ENCODE measurements around the gene DOK7.

DNA sequence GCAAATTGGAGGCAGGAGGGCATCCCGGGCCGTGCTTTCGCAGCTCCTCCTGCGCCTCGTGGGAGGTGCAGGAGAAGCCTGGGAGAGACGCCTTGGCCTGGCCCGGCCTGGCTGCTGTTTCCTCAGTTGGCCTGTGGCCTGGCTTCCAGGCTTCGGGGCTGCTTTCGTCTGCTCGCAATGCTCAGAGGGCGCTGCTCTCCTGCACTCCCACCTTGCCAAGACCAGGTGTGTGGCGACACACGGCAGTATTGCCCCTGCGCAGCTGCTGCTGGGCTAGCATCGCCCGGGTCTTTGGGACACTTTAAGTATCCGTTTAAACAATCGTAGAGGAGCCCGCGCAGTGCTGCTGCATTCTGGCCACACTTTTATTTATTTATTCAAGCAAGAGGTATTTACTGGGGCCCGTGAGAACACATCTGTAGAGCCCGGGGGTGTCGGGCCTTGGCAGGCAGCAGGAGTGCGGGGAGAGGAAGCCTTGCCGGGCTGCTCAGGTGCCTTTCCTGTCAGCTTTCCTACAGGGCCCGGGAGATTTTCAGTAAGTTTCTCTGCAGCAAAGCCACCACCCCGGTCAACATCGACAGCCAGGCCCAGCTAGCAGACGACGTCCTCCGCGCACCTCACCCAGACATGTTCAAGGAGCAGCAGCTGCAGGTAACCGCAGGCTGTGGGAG, 47.5 kb upstream of the DOK7 start:
- TF ChIP-seq, protein P1, sequence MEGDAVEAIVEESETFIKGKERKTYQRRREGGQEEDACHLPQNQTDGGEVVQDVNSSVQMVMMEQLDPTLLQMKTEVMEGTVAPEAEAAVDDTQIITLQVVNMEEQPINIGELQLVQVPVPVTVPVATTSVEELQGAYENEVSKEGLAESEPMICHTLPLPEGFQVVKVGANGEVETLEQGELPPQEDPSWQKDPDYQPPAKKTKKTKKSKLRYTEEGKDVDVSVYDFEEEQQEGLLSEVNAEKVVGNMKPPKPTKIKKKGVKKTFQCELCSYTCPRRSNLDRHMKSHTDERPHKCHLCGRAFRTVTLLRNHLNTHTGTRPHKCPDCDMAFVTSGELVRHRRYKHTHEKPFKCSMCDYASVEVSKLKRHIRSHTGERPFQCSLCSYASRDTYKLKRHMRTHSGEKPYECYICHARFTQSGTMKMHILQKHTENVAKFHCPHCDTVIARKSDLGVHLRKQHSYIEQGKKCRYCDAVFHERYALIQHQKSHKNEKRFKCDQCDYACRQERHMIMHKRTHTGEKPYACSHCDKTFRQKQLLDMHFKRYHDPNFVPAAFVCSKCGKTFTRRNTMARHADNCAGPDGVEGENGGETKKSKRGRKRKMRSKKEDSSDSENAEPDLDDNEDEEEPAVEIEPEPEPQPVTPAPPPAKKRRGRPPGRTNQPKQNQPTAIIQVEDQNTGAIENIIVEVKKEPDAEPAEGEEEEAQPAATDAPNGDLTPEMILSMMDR (IDR thresholded peaks at IDR 0.05), result no peak
- no peak for TF ChIP-seq POLR2A (IDR thresholded peaks at IDR 0.05)
- no peak for TF ChIP-seq POLR2AphosphoS5 (IDR thresholded peaks at IDR 0.05)

Measured in breast epithelium (tissue), 3 donors.